Pancreas (tissue), 10 donors: Measurements from ENCODE around the gene ATOX1. TPM values are rescaled to one million over a fixed set of nuclear protein-coding genes. Genes with fewer than 3 reads are reported as not detected.

ENCODE experiments used
- ATAC-seq, 4 donors: fragments of 200-7000 bp; cut with Tn5 transposase; one replicate each; pipeline versions ENCODE4 v1.8.0 to v1.9.1; 2020; ENCODE audit warnings: mild to moderate bottlenecking in 4 of 4, moderate library complexity in 4 of 4
- DNase-seq, 6 donors: peaks; one replicate each; pipeline ENCODE4 v3.0.0-alpha.2; 2020
- FAIRE-seq: peaks from 2 replicates; lab custom pipeline; 2012; peaks lifted over from hg19 to GRCh38; lab: Jason Lieb, UNC
- H3K27ac ChIP-seq, 4 donors: fragments of 200-600 bp; sonication (generic); 1 replicate in 3 of 4; 2 replicates in 1 of 4; pipeline versions ENCODE4 v1.5.0 to v1.8.0; 2020
- H3K27me3 ChIP-seq, 4 donors: fragments of 200-600 bp; one replicate each; pipeline ENCODE4 v1.8.0; 2021
- H3K36me3 ChIP-seq, 3 donors: fragments of 200-600 bp; sonication (generic) in 1 of 3; one replicate each; pipeline versions ENCODE4 v1.5.0 to v1.8.0; 2020 to 2021
- H3K4me1 ChIP-seq, 3 donors: fragments of 200-600 bp; one replicate each; pipeline ENCODE4 v1.8.0; 2021
- H3K4me3 ChIP-seq, 4 donors: fragments of 200-600 bp; sonication (generic) in 2 of 4; one replicate each; pipeline versions ENCODE4 v1.5.0 to v1.8.0; 2020 to 2021
- H3K9me3 ChIP-seq, 4 donors: fragments of 200-600 bp; one replicate each; pipeline ENCODE4 v1.8.0; 2021
- CTCF ChIP-seq, 4 donors: fragments of 200-600 bp; sonication (generic) in 3 of 4; IDR thresholded peaks; one replicate each; pipeline versions ENCODE4 v1.5.0 to v1.8.0; 2021; ENCODE audit warnings: antibody characterized with exemption in 4 of 4
- WGBS, 2 donors: extraction: QIAGEN DNeasy Blood & Tissue Kit; methylation state at CpG; one replicate each; pipeline ENCODE4 v1.1.7; 2013; 5-methylcytosine and 5-hydroxymethylcytosine counted together
- intact Hi-C, 3 donors: fragments of 100-400 bp; cut with DNase I; formaldehyde crosslinking; loops; one replicate each; pipeline versions ENCODE4 v1.11.1 to v1.14.2; 2022
- polyA plus RNA-seq, 2 donors: library from polyadenylated mRNA; stranded (reverse); fragments of 200-250 nt; gene quantifications; one replicate each; pipeline ENCODE4 v1.2.3, GENCODE V29; 2013
- total RNA-seq, 6 donors: library from RNA; stranded (reverse); fragmentation: NEBNext Ultra II Directional in 4 of 6; extraction: Animal tissue kit (Norgen Biotek cat#: 25700) in 4 of 6; gene quantifications; one replicate each; pipeline versions ENCODE4 v1.2.1 to v1.2.4, GENCODE V29; 2021 to 2023
- donor health status: healthy with polysubstance abuse.
- donor health status: DM: no; HTN: no; CAD: no; lungs with moderate emphysema.
- donor health status: DM: no; HTN: no; CAD: no.
- donor health status: control.
- donor health status: control.
- donor health status: Bipolar disorder and iron deficiency.
- donor health status: DM: yes; HTN: yes; CAD: no.
- donor health status: DM: no; HTN: no; CAD: no.
- donor health status: DM: no; HTN: no; CAD: no.
- donor health status: DM: yes; HTN: yes; CAD: no.

The ATOX1 gene
- 10 to 100 TPM; 12.9 to 30.5 (median 18.6) TPM for total RNA-seq
- 10 to 100 TPM; 49.9 to 63.2 TPM for polyA plus RNA-seq

GRCh38 chr5:151758430-151759241 is at the start of gene ATOX1:
TSS of gene ATOX1 (minus strand) at chr5:151758631. CDS start at chr5:151758551, 80 bp downstream.
- ATAC-seq (peak; percentile 99 to 100 (median 100)), FAIRE-seq (no peak)
- peak within 1 kb of the TSS; percentile 8 to 71 (median 34) for H3K27ac ChIP-seq

GRCh38 chr5:151805414-151806223 is 47.2 kb upstream of the ATOX1 start:
- TF ChIP-seq CTCF (IDR thresholded peaks at IDR 0.05) = no peak
- ATAC-seq (peak in 2 of 4 donors; percentile 44 to 53), FAIRE-seq (no peak), DNase-seq (no peak)
- no peak overlapping the region for H3K27ac ChIP-seq
- no peaks in the 10 kb centered on the region for H3K27me3 ChIP-seq
- H3K4me3 ChIP-seq = no peak overlapping the region
- intact Hi-C loops = no loop called here
- 92 to 93% methylated on average over 3 of the region's 3 CpGs for WGBS, 2 donors
- no peaks in the 10 kb centered on the region for H3K9me3 ChIP-seq
- H3K36me3 ChIP-seq = peaks cover 0 to 39% (median 0%) of the 10 kb centered on the region in 3 donors
- H3K4me1 ChIP-seq = no peaks in the 10 kb centered on the region

More at GRCh38 chr5:151758430-151759241, at the start of gene ATOX1:
- peak in 2 of 4 donors; percentile 10 to 34 for TF ChIP-seq CTCF (IDR thresholded peaks at IDR 0.05)
- peak; percentile 87 to 97 (median 94) for DNase-seq
- Histone ChIP-seq H3K27me3 (no peaks in the 10 kb centered on the region), H3K4me3 (peak within 1 kb of the TSS; percentile 50 to 89 (median 66)), H3K9me3 (no peaks in the 10 kb centered on the region), H3K4me1 (peaks cover 0 to 16% (median 4%) of the 10 kb centered on the region in 3 donors), H3K36me3 (no peaks in the 10 kb centered on the region)
- 6 to 7% methylated on average over 56 to 61 of the region's 61 CpGs for WGBS, 2 donors
- intact Hi-C loops = no loop called here

- Histone ChIP-seq H3K4me1 (no peaks in the 10 kb centered on the region), H3K27ac (no peak overlapping the region), H3K36me3 (peaks cover 0 to 86% (median 7%) of the 10 kb centered on the region in 3 donors), H3K27me3 (no peaks in the 10 kb centered on the region), H3K4me3 (no peak overlapping the region), H3K9me3 (no peaks in the 10 kb centered on the region)
- intact Hi-C loops = no loop called here
- FAIRE-seq = no peak
- DNase-seq = no peak
- ATAC-seq = no peak
- no peak for TF ChIP-seq CTCF (IDR thresholded peaks at IDR 0.05)
- 81 to 82% methylated on average over 2 of the region's 2 CpGs for WGBS, 2 donors
Observed at GRCh38 chr5:151800532-151800931, 42.1 kb upstream of the ATOX1 start.

GRCh38 chr5:151799407-151799806 is 41.0 kb upstream of the ATOX1 start:
- Histone ChIP-seq H3K27ac (no peak overlapping the region), H3K36me3 (peaks cover 0 to 86% (median 7%) of the 10 kb centered on the region in 3 donors), H3K4me1 (no peaks in the 10 kb centered on the region), H3K4me3 (no peak overlapping the region), H3K27me3 (no peaks in the 10 kb centered on the region), H3K9me3 (no peaks in the 10 kb centered on the region)
- FAIRE-seq (no peak), DNase-seq (no peak), ATAC-seq (no peak)
- intact Hi-C loops = no loop called here
- WGBS, 2 donors = 87 to 92% methylated on average over 3 of the region's 3 CpGs
- no peak for TF ChIP-seq CTCF (IDR thresholded peaks at IDR 0.05)
